ENCODE results near the gene CCDC192. TPM values are rescaled to one million over a fixed set of nuclear protein-coding genes. Genes with fewer than 3 reads are reported as not detected.
A peak's percentile ranks its signal among the peaks of the same experiment; 100 is the strongest.
"Not testable (repeated sequence)": the region's sequence is repeated elsewhere in the genome, so short reads cannot be mapped to it uniquely, and the experiment has no call there.

The CCDC192 gene
- not detected for total RNA-seq

DNA sequence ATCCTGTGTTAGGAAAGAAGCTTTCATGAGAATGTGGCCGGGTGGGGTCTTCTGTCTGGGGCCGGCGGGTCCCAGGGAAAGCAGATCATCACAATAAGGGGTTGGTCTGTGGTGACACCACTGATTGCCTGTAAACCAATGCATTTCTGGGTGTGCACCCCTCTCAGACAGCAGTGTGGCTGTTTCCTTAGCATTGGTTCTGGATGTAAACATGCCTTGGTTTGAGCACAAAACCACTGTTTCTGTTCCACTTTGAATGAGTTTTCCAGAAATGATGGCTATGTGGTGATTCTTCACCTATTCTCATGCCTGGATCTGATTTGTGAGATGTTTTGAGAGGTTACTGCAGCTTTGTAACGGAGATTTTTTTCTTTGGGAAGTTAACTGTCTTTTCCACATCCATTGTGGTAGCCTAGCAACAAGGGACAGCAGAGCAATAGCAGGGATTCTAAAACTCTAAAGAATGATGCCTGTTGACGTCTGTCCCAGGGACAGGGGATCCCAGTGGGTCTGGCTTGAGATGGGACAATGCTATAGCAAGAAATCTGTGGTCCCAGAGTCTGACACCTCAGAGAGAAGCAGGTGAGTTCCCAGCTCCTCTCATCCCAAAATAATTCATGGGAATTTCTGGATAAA, at the start of gene CCDC192:
CCDC192 (plus strand) TSS at position 466 of the 636 bp plus-strand sequence; CDS start at position 521, 55 bp downstream.
- H3K27ac Mint-ChIP-seq: no peak within 1 kb of the TSS
- peak in 1 of 2 donors; percentile 83 for ATAC-seq
- no peaks in the 10 kb centered on the region for H3K36me3 Mint-ChIP-seq
- H3K9me3 Mint-ChIP-seq: no peaks in the 10 kb centered on the region
- no peak for DNase-seq (ENCODE audit: low spot score in 2 of 2)

- Mint-ChIP-seq H3K27ac (no peak overlapping the region), H3K36me3 (no peaks in the 10 kb centered on the region), H3K9me3 (no peaks in the 10 kb centered on the region)
- no peak for DNase-seq (ENCODE audit: low spot score in 2 of 2)
- ATAC-seq: no peak
Measured at GRCh38 chr5:127656825-127657224, 46.4 kb upstream of the CCDC192 start.

- no peaks in the 10 kb centered on the region for H3K9me3 Mint-ChIP-seq
- DNase-seq (ENCODE audit: low spot score in 2 of 2) (no peak), ATAC-seq (no peak)
- no peak overlapping the region for H3K27ac Mint-ChIP-seq
- no peaks in the 10 kb centered on the region for H3K36me3 Mint-ChIP-seq
Measured at GRCh38 chr5:127660047-127660733, 43.0 kb upstream of the CCDC192 start.

DNA sequence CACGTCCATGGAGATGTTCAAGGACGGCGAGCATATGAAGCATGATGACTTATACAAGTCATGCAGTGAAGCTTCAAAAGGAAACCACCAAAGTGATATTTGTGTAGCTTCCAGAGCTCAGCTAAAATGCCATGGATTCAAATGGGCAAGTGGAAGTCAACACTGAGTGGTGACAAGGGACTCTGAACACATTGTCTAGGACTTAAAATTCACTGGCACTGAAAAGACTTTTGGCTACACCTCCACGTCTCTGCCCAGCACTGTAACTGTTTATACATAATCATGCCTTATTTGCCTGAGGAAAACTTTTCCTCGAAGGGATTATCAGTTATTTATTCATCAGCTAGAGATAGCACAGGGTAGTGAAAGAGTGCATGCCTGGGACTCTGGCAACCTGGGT, 39.1 kb upstream of the CCDC192 start:
- no peak for ATAC-seq
- no peaks in the 10 kb centered on the region for H3K36me3 Mint-ChIP-seq
- no peak for DNase-seq (ENCODE audit: low spot score in 2 of 2)
- H3K27ac Mint-ChIP-seq: no peak overlapping the region
- H3K9me3 Mint-ChIP-seq: no peaks in the 10 kb centered on the region

DNA sequence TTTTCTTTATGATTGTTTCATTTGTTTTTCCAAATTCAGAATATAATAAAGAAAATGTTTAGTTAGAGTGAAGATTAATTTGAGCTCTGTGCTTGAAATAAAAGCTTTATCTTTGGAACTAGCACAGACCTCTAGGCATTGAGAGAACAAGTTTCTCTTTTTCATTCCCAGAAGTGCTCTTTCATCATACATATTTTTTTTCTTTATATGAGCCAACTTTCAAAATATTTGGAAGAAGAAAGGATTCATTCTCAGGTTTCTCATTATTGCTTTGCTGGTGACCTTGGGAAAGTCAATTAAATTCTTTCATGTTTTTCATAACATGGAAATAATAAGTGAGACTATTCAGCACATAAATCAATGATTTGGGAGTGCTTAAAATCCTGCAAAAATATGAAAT, 37.5 kb upstream of the CCDC192 start:
- Mint-ChIP-seq H3K9me3 (no peaks in the 10 kb centered on the region), H3K36me3 (no peaks in the 10 kb centered on the region), H3K27ac (no peak overlapping the region)
- DNase-seq (ENCODE audit: low spot score in 2 of 2) (no peak), ATAC-seq (no peak)

DNA sequence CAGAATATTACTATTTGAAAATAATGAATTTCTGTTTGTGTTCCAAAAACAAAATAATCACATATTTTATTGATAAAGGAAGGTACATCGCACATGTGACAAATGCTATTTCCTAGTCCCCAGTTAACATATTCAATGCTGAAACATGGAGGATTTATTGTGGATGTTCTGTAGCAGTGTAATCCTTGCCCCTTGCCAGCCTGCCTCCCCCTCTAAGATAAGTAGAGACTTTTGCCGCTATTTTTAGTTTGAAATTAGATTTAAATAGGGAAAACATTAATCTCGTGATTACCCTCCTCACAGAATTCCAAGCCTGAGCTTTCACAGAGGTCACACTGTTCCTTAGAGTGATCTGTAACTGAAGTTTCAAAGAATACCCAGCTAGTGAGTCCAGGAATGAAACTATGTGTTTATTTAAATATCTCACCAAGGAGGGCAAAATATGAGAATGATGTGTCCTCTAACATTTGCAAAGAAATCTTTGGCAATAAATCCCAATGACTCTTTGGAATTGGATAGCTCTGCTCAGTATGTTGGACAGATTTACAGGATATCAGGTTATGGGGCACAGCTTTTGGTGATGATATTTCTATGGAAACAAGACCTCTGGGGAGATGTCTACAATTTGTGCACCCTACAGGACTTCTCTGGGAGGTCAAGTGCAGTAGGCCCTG, 37.0 kb upstream of the CCDC192 start:
- DNase-seq (ENCODE audit: low spot score in 2 of 2): no peak
- H3K27ac Mint-ChIP-seq: no peak overlapping the region
- H3K36me3 Mint-ChIP-seq: no peaks in the 10 kb centered on the region
- H3K9me3 Mint-ChIP-seq: no peaks in the 10 kb centered on the region
- ATAC-seq: no peak

GRCh38 chr5:127667926-127668325, 35.3 kb upstream of the CCDC192 start:
- no peaks in the 10 kb centered on the region for H3K36me3 Mint-ChIP-seq
- no peak for ATAC-seq
- no peak overlapping the region for H3K27ac Mint-ChIP-seq
- DNase-seq (ENCODE audit: low spot score in 2 of 2): no peak
- no peaks in the 10 kb centered on the region for H3K9me3 Mint-ChIP-seq

GRCh38 chr5:127671218-127671617, 32.0 kb upstream of the CCDC192 start:
- no peaks in the 10 kb centered on the region for H3K36me3 Mint-ChIP-seq
- no peaks in the 10 kb centered on the region for H3K9me3 Mint-ChIP-seq
- no peak for ATAC-seq
- H3K27ac Mint-ChIP-seq: no peak overlapping the region
- no peak for DNase-seq (ENCODE audit: low spot score in 2 of 2)

DNA sequence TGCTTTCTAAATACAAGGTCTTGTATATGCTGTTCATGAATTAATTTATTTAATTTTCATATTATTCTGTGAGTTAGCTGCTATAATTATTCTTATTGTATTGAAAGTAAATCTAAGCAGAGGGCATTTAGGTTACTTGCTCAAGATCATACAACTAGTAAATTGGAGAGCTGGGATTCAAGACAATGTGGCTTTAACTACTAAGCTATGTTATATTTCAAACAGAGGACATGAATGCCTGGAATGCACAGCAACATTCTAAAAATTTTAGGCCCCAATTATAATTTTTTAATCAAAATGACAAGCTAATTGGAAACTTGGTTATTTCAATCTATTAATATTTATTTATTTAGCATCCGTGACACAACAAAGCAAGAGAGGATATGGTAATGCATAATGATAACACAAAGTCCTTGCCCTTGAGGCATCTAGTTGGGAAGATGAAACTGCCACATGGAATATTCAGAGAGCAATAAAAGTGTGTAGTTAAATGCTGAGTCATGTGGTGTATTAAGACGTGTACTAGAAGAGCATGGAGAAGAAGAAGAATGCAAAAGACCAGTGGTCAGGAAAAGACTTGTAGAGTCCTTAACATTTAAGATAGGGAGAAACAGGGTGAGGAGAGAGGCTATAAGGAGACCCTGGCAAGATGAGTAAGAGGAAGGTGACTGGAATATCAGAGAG, 29.9 kb upstream of the CCDC192 start:
- Mint-ChIP-seq H3K27ac (no peak overlapping the region), H3K9me3 (peaks cover 0 to 2% of the 10 kb centered on the region in 2 donors), H3K36me3 (no peaks in the 10 kb centered on the region)
- no peak for DNase-seq (ENCODE audit: low spot score in 2 of 2)
- ATAC-seq: no peak

- H3K27ac Mint-ChIP-seq; H3K36me3 Mint-ChIP-seq; DNase-seq (ENCODE audit: low spot score in 2 of 2); H3K9me3 Mint-ChIP-seq; ATAC-seq: not testable (repeated sequence)
Measured at GRCh38 chr5:127676951-127677350, 26.2 kb upstream of the CCDC192 start.

GRCh38 chr5:127679691-127680330, 23.4 kb upstream of the CCDC192 start:
- H3K27ac Mint-ChIP-seq; ATAC-seq; DNase-seq (ENCODE audit: low spot score in 2 of 2); H3K9me3 Mint-ChIP-seq; H3K36me3 Mint-ChIP-seq: not testable (repeated sequence)

DNA sequence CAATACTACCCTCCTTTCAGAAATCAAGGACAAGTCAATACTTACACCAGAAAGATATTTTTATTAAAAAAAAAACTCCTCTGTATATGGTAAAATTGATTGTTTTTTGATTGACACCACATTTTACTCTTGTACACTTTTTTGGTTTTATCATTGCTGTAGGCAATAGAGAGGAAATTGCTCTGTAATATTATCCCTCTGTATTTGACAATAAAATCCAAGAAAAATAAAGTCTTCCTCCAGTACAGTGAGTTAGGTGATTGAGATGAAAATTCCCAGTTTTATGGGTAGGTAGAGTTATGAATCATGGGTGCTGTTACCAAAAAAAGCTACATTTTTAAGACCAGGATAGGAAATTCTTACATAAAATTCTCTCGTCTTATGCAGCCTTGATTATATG, 22.6 kb upstream of the CCDC192 start:
- ATAC-seq (no peak), DNase-seq (ENCODE audit: low spot score in 2 of 2) (no peak)
- Mint-ChIP-seq H3K27ac (no peak overlapping the region), H3K9me3 (peaks cover 0 to 2% of the 10 kb centered on the region in 2 donors), H3K36me3 (no peaks in the 10 kb centered on the region)

DNA sequence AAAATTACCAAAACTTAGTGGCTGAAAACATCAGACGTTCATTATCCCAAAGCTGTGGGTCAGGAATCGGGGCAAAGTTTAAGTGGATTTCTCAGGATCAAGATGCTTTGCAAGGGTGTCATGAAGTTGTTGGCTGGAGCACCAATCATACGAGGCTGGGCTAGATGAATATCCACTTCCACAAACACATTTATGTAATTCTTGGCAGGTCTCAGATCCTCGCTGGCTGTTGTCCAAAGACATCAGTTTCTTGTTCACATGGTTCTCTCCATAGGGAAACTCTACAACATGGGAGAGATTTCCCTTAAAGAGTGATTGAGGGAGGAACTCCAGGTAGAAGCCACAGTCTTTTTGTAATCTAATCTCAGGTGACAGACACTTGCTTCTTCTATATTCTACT, 20.2 kb upstream of the CCDC192 start:
- ATAC-seq (no peak), DNase-seq (ENCODE audit: low spot score in 2 of 2) (no peak)
- no peak overlapping the region for H3K27ac Mint-ChIP-seq
- peaks cover 0 to 2% of the 10 kb centered on the region in 2 donors for H3K9me3 Mint-ChIP-seq
- no peaks in the 10 kb centered on the region for H3K36me3 Mint-ChIP-seq

- ATAC-seq (no peak), DNase-seq (ENCODE audit: low spot score in 2 of 2) (no peak)
- H3K27ac Mint-ChIP-seq: no peak overlapping the region
- no peaks in the 10 kb centered on the region for H3K9me3 Mint-ChIP-seq
- H3K36me3 Mint-ChIP-seq: no peaks in the 10 kb centered on the region
Measured at GRCh38 chr5:127684726-127685467, 18.3 kb upstream of the CCDC192 start.

DNA sequence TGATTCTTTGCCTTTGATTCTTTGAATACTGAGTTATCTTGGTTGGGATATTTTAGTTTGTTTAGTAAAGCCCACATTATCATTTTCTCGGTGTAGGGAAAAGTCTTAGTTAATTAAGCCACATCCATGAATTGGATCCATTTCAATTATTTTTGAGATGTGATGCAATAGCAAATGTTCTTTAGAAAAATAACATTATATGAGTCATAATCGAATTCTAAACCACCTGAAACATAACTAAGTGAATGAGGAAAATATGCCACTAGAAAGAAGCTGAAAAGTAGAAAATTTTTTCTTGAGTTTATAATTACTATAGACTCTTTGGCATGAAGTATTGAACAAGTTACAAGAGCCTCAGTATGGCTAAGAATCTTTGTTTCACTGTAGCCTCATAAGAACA, 17.5 kb upstream of the CCDC192 start:
- DNase-seq (ENCODE audit: low spot score in 2 of 2): no peak
- no peak for ATAC-seq
- Mint-ChIP-seq H3K27ac (no peak overlapping the region), H3K36me3 (no peaks in the 10 kb centered on the region), H3K9me3 (peaks cover 0 to under 1% of the 10 kb centered on the region in 2 donors)

DNA sequence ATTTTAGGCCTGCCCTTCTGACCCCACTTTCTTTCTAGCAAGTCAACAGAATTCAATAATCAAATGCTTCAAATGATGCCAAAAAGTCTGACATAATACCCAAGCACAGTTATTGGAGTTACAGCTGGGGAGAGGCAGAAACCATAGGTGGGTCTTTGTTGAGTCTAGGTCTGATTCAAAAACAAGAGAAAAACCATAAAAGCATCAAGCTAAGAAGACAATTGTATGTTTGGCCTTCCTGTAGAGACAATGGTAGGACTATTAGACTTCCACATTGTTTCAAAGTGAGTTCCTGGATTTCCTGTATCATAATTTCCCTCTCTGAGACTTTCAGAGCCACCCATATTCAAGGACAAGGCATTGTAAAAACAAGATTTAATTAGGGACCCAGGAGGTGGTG, 16.8 kb upstream of the CCDC192 start:
- H3K9me3 Mint-ChIP-seq: peaks cover 0 to 4% of the 10 kb centered on the region in 2 donors
- ATAC-seq (no peak), DNase-seq (ENCODE audit: low spot score in 2 of 2) (no peak)
- no peak overlapping the region for H3K27ac Mint-ChIP-seq
- H3K36me3 Mint-ChIP-seq: no peaks in the 10 kb centered on the region

All from activated naive CD4-positive, alpha-beta T cell treated with anti-CD3 and anti-CD28 coated beads, Interleukin-2, amount 50 U/mL, for 72 hours (primary cell).